ENCODE data around the gene HCST. TPM values are rescaled to one million over a fixed set of nuclear protein-coding genes. Genes with fewer than 3 reads are reported as not detected.
"Not testable (repeated sequence)": the region's sequence is repeated elsewhere in the genome, so short reads cannot be mapped to it uniquely, and the experiment has no call there.

The HCST gene
- total RNA-seq, 1 donor from 2014 or later: not detected

DNA sequence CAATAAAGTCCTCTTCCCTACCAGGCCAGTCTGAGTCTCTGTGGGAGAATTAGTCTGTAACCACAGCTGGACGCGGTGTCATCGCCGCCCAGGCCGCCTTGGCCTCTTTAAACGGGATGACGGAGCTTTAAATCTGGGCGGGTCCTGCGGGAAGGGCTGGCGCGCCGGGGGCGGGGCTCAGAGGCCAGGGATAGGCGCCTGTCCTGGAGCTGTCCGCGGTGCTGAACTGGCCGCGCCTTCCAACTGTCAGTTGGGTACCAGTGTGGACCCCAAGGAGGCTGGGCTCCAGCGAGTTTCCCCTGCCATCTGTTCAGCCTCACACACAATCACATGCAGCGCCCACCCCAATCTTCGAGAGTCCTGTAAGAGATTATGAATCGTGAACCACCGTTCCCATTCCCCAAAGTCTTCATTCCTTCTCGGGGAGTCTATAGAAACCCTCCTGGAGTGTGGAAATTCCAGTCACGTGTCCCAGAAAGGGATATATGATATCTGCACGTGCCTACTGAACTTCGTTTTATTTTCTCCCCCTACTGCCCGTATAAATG, 22.5 kb upstream of the HCST start:
- DNase-seq (ENCODE audit: low read depth): peak; percentile 61

DNA sequence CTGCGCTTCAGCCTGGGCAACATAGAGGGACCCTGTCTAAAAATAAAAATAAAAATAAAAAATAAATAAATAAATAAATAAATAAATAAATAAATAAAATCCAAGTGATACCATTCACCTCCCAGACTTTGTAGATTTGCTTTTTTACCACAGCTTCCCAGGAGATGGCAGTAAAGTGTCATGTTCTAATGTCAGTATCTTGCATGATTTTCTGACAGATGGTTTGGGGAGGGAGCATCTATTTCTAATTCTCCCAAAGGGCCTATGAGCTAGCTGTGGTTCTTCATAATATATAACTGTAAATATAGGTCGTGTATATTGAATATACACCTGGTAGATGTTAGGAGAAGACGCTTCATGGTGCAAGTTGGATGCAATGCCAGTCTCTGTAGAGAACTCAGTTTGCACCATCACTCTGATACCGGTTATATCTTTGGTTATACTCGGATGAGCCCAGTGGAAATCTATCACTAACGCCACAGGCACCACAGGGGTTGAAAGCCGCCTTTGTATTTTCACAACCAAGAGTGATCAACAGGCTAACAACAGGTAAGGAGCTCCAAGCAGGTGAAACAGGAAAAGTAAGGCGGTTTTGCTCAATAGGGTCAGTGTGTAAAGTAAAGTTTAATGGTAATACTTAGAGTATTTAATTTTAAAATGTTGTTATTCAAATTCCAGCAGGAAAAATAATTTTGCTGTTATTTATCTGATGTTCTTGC, 20.1 kb upstream of the HCST start:
- peak; percentile 76 for DNase-seq (ENCODE audit: low read depth)

DNA sequence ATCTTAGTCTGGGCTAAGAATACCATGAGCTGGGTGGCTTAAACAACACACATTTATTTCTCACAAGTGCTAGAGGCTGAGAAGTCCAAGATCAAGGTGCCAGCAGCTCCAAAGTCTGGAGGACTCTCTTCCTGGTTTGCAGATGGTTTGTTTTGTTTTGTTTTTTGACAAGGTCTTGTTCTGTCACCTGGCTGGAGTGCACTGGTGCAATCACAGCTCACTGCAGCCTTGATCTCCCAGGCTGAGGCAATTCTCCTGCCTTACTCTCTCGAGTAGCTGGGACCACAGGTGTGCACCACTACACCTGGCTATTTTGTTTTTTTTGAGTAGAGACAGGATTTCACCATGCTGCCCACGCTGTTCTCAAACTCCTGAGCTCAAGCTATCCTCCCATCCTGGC, 18.4 kb upstream of the HCST start:
- no peak for DNase-seq (ENCODE audit: low read depth)

DNA sequence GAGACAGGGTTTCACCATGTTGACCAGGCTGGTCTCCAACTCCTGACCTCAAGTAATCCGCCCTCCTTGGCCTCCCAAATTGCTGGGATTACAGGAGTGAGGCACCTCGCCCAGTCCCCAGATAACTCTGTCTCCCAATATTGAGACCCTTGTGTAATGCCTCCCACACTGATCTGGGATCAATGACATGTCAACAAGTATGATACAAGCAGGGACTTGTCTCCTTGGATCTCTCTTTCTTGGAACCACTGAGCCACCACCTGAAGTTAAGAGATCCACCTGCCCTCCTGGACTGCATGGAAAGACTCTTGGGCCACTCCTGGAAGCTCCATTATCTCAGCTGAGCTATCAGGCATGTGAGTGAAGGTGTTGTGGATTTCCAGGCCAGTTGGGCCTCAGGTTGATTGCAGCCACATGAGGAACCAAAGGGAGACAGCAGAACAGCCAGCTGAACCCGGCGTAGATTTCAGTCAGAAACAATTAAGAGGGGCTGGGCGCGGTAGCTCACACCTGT, 17.0 kb upstream of the HCST start:
- DNase-seq (ENCODE audit: low read depth): no peak

DNA sequence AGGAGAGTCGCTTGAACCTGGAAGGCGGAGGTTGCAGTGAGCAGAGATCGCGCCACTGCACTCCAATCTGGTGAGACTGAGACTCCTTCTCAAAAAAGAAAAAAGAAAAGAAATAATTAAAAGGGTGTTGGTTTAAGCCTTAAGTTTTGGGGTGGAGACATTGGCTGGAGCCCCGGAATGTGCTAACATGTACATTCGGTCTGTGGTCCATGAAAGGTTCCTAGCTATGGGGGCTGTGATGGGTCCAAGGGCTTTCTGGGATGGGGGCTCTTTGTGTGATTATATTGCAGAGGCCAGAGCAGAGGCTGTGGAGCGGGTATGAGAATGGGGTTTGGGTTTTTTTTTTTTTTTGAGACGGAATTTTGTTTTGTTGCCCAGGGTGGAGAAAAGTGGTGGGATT, 16.4 kb upstream of the HCST start:
- DNase-seq (ENCODE audit: low read depth): no peak

DNA sequence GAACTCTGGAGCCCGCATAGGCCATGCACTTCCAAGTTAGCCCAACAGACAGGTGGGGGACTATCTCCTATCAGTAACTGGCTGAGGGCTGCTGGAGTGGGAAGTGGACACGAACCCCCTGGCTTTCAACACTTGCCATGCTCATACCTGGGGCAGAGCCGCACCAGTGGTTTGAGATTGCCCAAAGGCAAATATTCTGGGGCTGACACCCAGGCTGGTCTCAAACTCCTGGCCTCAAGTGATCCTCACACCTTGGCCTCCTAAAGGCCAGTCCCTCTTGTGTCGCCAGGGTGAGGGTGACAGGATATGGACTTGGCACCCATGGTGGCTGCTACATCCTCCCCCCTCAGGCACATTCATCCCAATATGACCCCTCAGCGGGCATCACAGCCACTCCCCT, 15.1 kb upstream of the HCST start:
- DNase-seq (ENCODE audit: low read depth): no peak

DNA sequence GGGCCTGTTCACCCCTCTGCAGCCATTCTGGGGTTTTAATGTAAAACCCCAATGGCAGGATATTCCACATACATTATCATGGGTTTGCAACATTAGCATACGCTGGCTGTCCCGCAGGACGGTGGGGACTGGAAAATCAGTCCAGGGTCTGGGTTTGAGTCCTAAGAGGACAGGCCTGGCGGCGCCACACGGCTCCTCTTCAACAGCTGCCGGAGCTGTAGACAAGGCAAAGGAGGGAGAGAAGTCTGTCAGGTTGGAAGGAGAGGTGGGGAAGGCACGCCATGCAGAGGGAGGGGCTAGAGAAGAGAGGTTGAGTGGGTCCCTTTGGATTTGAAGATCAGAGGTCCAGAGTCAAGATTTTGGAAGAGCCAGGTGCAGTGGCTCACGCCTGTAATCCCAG, 13.9 kb upstream of the HCST start:
- no peak for DNase-seq (ENCODE audit: low read depth)

DNA sequence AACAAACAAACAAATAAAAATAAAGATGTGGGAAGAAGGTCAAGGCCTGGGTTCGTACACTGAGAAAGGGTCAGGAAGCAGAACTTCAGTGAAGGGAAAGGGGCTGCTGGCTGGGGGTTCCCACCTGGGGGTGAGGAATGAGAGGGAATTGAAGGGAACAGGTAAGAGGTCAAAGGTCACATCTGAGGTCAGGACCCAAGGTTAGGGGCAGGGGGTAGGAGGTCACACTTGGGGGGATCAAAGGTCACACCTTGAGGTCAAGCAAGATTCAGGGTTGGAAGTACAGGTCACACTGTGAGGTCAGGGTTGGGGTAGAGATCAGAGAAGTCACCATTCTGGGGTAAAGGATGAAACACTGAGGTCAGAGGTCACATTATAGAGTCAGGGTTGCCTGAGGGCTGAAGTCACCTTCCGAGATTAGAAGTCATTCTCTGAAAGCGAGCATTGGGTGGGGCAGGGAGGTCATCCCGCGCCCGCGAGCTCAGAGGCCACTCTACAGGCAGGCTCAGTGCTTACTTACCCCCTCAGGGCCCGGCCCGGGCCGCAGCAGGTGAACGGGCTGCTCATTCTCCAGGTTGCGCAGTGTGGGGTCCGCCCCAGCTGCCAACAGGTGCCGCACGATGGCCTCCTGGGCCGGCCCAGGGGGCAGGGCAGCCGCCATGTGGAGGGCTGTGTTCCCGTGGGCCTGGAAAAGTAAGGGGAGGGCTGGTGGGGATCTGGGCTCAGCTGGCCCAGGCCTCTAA, 12.8 kb upstream of the HCST start:
- no peak for DNase-seq (ENCODE audit: low read depth)

DNA sequence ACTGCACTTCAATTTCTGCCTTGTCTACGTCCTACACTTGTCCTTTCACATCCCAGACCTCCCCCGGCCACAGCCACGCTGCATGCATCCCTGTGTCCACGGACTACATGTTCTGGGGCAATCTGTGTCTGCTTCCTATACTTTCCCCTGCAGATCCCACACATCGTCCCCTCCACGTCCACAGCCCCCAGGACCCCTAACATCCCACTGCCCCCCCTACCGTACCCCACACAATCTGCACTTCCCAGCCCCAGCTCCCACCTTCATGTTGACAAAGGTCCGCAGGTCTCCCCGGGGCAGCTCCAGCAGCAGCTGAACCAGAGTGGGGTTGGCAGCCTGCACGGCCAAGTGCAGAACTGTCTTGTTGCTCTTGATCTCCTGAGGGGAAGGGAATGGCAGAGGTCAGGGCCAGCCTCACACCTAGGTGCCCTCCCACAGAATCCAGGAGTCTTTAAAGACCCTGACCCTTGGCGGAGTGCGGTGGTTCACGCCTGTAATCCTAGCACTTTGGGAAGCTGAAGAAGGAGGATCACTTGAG, 12.1 kb upstream of the HCST start:
- DNase-seq (ENCODE audit: low read depth): no peak

DNA sequence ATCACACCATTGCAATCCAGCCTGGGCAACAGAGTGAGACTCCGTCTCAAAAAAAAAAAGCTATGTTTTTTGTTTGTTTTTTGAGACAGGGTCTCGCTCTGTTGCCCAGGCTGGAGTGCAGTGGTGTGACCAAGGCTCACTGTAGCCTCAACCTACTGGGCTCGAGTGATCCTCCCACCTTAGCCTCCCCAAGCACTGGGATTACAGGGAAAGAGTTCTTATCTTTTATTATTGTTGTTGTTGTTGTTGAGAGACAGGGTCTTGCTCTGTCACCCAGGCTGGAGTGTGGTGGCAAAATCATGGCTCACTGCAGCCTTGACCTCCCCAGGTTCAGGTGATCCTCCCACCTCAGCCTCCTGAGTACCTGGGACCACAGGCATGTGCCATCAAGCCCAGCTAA, 10.5 kb upstream of the HCST start:
- not testable (repeated sequence) for DNase-seq (ENCODE audit: low read depth)

DNA sequence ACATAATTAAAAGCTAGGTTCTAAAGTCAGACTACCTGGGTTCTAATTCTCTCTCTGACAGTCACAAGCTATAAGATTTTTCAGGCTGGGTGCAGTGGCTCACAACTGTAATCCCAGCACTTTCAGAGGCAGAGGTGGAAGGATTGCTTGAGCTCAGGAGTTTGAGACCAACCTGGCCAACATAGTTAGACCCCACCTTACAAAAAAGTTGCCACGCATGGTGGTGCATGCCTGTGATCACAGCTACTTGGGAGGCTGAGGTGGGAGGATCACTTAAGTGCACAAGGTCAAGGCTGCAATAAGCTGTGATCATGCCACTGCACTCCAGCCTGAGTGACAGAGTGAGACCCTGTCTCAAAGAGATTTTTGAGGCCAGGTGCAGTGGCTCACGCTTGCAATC, 8.0 kb upstream of the HCST start:
- DNase-seq (ENCODE audit: low read depth): no peak

DNA sequence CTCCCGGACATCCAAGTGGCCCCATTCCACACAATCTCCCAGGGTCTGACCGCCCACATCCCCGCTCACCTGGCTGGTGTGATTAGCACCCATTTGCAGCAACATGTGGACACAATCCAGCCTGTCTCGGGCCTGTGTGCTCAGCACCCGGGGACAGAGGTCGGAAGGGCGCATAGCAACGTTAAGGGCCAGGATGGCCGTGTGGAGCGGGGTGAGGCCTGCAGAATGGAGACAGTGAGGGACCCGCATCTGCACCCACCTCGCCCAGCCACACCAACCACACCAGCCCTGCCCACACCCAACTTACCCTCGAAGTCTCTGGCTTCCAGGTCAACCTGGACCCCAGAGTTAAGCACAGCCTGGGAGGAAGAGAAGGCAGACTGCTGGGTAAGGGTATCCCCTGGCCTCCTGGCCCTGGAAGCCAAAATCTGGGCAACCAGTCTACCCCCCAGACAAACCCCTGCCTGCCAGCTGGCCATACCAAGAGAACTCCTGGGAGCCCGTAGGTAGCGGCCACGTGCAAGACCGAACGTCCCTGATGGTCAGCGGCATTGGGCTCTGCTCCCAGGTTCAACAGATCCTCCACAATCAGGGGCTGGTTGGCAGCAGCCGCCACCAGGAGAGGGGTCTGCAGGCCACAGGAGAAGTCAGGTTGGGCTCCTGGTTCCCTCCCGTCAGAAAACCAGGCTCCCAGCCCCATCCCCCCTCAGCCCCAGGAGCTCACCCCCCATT, 6.3 kb upstream of the HCST start:
- DNase-seq (ENCODE audit: low read depth): no peak

DNA sequence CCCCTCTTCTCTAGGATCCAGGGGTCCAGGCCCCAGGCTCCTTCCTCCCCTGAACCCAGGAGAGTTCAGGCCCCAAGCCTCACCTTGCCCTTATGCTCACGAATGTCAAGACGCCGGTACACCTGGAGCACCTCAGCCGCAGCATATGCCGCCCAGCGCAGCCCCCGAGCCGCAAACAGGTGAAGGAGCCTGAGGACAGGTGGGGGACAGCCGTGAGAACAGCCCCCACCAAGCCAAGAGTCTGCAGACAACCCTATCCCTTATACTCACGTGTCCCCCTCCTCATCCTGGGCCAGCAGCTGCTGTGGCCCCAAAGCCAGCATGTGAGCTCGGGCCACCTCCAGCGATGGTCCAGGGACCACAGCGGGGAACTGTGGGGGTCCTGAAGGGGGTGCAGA, 5.7 kb upstream of the HCST start:
- DNase-seq (ENCODE audit: low read depth): no peak

DNA sequence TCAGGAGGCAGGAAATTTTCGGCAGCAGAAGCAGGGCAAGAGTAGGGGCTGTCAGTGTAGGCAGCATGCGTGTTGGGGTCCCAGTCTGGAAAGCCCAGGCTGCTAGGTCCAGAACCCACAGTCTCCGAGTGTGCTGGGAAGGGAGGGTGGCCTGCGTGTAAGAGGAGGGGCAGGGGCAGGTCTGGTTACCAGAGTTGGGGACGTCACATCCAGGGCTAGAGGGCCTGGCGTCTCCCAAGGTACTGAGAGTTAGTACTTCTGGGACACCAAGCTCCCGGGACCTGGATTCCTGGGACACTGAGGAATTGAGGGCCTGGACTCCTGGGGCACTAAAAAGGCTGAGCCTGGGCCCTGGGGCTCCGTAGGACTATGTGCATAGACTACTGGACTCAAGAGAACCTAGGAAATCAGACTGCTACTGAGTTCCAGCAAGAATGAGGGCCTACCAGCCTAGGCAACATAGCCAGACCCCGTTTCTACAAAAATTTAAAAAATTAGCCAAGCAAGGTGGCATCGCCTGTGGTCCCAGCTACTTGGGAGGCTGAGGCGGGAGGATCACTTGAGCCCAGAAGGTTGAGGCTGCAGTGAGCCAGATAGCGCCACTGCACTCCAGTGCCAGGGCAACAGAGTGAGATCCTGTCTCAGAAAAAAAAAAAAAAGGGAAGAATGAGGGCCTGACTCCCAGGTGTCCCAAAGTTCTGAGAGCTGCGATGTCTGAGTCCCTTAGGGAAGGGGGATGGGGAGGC, 4.5 kb upstream of the HCST start:
- DNase-seq (ENCODE audit: low read depth): no peak

DNA sequence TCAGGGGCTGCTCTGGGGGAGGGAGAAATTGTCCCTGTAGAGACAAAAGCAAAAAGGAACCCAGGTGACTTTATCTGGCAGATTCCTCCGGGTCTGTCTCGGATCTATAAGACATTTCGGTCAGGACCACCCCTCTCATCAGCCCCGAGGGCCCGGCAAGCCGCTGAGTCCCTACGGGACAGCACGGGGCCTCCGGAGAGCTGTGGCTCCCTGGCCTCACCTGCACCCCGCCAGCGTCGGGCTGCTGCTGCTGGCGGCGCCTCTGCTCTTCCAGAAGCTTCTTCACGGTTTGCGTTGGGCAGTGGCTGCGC, 3.9 kb upstream of the HCST start:
- no peak for DNase-seq (ENCODE audit: low read depth)

DNA sequence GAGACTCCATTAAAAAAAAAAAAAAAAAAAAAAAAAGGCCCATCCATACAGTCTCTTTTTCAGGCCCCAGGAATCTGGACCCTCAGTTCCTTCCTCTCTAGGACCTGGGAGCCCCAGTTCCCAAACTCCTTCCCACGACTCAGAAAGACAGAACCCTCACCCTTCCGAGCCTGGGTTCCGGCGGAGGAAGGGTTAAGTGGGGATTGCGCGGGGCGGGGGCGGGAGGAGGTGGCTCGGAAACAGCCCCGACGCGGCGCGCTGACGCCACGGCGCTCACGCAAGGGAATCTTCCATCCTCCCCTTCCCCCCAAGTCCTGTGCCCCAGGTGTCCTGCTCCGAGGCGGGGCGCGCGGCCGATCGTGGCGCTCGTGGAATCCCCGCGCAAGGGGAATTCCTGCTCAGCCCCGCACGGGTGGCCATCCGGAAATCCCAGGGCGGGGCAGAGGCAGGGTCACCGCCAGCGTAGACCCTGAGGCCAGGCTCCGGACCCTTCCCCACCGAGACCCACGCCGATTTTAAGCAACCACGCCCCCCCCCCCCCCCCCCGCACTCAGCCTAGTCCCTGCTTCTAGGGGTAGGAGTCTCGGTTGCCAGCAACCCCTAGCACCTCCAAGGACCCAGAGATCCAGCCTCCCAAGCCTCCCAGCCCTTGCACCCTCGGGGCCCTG, 2.6 kb upstream of the HCST start:
- DNase-seq (ENCODE audit: low read depth): peak; percentile 76

DNA sequence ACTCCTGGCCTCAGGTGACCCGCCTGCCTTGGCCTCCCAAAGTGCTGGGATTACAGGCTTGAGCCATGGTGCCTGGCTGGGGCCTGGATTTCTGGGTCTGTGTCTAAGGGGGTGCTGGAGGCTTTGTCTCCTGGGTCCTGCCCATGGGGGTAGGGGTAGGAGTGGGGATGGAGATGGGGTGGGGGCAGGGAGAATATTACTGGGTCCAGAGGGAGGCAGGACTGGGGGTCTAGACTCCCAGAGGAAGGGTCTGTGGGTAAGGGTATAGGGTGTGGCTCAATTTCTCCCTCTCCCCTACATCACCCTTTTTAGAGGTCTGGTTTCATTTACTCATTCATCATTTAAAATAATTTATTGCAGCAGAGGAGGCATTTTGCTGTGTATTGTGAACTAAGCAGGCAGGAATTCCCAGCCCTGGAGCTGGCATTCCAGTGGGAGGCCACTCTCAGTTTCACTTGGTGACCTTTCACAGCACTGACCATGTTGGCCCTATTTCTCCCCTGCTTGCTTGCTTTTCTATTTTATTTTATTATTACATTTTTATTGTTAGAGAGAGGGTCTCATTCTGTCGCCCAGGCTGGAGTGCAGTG, 1.2 kb upstream of the HCST start:
- peak; percentile 73 for DNase-seq (ENCODE audit: low read depth)

DNA sequence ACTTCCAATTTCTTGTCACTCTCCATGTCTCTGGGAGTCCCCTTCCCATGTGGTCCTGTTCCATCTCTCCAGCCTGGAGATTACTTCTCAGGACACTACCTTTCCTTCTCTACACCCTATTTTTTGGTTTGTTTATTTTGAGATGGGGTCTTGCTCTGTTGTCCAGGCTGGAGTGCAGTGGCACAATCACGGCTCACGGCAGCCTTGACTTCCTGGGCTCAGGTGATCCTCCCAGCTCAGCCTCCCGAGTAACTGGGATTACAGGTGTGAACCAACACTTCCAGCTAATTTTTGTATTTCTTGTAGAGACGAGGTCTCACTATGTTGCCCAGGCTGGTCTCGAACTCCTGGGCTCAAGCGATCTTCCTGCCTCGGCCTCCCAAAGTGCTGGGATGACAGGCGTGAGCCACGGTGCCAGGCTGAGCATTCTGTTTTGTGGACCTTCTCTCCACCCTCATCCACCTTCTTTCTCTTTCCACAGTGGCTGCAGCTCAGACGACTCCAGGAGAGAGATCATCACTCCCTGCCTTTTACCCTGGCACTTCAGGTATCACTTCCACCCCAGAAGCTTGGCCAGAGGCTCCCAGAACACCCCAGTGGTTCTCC, 644 bp downstream of the HCST start:
- DNase-seq (ENCODE audit: low read depth): no peak

DNA sequence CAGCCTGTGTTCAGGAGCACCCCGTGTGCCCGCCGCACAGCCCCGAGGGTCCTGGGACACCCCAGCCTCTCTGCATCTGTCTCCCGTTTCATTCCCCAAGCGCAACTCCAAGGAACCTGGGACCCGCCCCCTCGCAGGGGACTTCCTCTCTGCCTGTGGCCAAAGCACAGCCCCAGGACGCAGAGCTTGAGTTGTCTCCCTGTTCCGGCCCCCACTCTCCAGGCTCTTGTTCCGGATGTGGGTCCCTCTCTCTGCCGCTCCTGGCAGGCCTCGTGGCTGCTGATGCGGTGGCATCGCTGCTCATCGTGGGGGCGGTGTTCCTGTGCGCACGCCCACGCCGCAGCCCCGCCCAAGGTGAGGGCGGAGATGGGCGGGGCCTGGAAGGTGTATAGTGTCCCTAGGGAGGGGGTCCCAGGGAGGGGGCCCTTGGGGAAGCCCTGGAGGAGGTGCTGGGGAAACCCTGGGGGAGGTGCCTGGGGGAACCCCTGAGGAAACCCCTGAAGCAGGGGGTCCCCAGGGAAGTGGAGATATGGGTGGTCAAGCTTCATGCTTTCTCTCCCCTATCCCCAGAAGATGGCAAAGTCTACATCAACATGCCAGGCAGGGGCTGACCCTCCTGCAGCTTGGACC, 1.3 kb downstream of the HCST start:
- peak; percentile 46 for DNase-seq (ENCODE audit: low read depth)

Data from renal cortical epithelial cell (primary cell).